Muscle of arm (tissue), 12 donors: ENCODE measurements around the gene ESF1. TPM values are rescaled to one million over a fixed set of nuclear protein-coding genes. Genes with fewer than 3 reads are reported as not detected.
"Not testable (repeated sequence)": the region's sequence is repeated elsewhere in the genome, so short reads cannot be mapped to it uniquely, and the experiment has no call there.

Experiments used
- DNase-seq: peaks from one replicate; pipeline ENCODE4 v3.0.0-alpha.2; 2013
- polyA plus RNA-seq, 12 donors: library from polyadenylated mRNA; unstranded; fragments of 120-200 nt; gene quantifications; one replicate each; pipeline ENCODE4 v1.2.1, GENCODE V29; 2013; ENCODE audit not compliant: insufficient read length in 12 of 12

Gene ESF1
- polyA plus RNA-seq, 12 donors = 13.9 to 26.7 (median 18.3) TPM; not detected in 1

DNA sequence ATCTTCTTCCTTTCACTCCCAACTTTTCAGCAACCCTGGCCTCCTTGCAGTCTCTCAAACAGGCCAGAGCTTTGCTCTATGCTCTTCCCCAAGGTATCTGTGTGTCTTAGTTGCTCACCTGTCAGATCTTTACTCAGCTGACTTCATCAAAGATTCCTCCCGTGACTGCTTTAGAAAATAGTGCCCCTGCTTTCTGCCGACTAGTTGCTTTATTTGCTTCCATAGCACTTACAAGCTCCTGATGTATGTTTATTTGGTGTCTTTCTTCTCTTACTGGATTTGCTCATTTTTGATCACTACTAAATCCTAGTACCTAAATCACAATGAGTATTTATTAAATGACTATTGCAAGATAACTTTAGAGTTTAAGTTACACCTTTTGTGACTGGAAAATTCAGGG is 6.0 kb upstream of the ESF1 start:
- no peak for DNase-seq

GRCh38 chr20:13788167-13788834 is 3.6 kb upstream of the ESF1 start:
- DNase-seq = peak; percentile 38

- DNase-seq = no peak
Observed at GRCh38 chr20:13786143-13786828, 1.6 kb upstream of the ESF1 start.

DNA sequence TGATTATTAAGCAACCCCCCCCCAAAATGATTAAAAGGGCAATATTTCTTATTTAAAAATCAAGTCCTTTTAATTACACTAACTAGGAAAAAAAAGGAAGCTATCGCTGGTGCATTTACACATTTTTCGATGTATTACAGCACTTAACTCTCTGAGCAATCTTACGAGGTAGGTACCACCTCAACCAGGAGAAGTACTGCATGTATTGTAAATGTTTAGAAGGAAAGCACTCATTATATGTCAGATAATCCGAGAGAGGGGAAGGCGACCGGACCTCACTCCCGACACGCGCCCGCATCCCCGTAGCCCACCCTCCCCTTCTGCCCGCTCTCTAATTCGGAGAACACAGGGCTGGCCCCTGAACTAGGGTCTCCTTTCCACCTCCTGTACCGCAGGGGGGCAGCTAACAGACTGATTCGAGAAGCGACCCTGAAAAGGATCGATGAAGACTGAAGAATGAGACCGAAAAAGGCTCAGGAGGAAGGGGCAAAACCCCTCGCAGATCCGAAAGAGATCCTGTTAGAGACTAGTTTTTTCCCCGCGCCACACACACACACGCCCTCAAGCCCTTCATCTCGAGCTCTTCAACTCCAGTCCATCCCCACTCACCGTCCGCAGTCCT is 337 bp downstream of the ESF1 start:
- DNase-seq = no peak

DNA sequence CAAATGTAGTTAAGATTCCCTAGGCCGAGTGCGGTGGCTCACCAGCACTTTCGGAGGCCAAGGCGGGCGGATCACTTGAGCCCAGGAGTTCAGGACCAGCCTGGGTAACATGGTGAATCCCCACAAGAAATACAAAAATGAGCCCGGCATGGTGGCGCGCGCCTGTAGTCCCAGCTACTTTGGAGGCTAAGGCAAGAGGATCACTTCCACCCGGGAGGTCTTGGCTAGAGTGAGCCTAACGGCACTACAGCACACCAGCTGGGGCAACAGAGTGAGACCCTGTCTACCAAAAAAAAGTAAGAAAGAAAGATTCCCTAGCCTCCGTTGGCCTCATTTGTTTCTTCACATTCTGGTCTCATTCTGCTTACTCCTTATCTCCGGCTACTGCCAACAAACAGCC is 1.2 kb downstream of the ESF1 start:
- no peak for DNase-seq

DNA sequence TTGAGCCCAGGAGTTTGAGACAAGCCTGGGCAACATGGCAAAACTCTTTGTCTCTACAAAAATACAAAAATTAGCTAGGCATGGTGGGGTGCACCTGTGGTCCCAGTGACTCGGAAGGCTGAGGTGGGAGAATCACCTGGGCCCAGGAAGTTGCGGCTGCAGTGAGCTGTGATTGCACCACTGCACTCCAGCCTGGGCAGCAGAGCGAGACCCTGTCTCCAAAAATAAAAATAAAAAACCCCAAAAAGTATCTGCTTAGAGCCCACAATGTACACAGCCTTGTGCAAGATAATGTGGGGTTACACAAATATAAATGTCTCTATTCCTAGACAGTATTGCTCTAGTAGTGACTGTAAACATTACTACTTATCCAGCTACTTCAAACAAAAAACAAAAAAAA is 5.9 kb downstream of the ESF1 start:
- no peak for DNase-seq

- DNase-seq = no peak
Observed at GRCh38 chr20:13777171-13777601, 7.5 kb downstream of the ESF1 start.

DNA sequence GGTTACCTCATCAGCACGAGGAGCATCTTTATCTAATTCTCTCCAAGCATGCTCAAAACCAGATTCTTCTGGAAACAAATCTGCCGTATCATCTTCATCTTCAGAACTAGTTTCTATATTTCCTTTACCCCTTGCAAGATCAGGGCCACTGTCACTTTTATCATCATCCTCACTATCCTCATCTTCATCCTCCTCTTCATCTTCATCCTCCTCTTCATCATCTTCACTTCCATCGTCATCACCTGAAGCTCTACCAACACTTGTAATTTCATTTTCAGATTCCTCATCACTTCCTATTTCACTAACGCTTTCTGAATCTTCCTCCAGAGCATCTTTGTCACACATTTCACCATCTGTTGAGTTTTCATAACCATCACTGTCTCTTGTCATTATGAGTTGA is 8.9 kb downstream of the ESF1 start:
- no peak for DNase-seq

DNA sequence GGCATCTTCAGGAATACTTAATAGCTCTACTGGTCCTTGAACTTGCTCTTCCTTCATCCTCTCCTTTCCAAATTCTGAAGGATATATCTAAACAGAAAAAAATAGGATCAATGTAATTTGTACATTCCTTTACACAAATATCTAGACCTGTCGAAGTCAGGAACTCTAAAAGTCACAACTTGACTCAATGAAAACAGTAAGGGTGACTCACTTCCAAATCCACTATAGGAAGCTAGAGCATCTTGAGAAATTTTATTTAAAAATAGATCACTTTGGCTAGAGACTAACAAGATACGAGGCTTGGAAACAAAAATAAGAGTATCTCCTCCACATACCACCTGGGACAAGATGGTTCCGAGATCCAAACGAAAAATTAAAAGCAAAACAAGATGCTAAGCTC is 12.2 kb downstream of the ESF1 start:
- no peak for DNase-seq

GRCh38 chr20:13771853-13772453 is 12.8 kb downstream of the ESF1 start:
- DNase-seq = no peak

DNA sequence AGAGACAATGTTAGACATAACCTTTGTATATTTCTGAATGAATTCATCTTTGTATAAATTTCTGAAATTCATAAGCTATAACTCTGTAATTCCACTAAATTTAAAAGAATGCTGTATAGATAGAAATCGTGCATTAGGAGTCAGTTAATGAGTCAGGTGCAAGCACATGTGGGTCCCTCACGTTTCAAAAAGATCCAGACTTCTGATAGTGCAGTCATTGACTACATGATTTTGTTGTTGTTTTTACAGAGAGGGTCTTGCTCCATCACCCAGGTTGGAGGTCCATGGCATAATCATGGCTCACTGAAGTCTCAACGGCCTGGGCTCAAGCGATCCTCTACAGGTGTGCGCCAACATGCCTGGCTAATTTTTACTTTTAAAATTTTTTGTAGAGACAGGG is 14.6 kb downstream of the ESF1 start:
- DNase-seq = no peak

- no peak for DNase-seq
Observed at GRCh38 chr20:13765868-13766416, 18.8 kb downstream of the ESF1 start.

DNA sequence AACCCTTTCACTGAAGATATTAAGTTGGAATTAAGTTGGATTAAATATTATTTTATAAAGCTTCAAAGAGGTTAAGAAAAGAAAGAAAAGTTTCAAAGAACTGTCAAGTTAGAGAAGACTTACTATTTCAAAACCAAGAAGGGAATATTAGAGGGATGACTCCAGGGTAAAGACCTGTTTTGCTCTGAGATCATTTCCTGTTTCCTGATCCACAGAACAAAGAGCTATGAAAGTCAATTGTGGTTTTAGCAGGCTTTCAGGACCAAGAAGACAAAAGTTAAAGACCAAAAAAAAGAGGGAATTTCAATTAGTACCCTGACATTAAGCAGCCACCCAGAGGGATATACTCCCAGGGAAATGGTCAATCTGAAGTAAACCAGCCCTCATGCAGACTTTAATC is 19.4 kb downstream of the ESF1 start:
- DNase-seq = no peak

DNA sequence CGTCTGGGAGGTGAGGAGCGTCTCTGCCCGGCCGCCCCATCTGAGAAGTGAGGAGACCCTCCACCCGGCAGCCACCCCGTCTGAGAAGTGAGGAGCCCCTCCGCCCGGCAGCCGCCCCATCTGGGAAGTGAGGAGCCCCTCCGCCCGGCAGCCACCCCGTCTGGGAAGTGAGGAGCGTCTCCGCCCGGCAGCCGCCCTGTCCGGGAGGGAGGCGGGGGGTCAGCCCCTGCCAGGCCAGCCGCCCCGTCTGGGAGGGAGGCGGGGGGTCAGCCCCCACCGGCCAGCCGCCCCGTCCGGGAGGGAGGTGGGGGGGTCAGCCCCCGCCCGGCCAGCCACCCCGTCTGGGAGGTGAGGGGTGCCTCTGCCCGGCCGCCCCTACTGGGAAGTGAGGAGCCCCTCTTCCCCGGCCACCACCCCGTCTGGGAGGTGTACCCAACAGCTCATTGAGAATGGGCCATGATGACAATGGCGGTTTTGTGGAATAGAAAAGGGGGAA is 24.2 kb downstream of the ESF1 start:
- not testable (repeated sequence) for DNase-seq

GRCh38 chr20:13758884-13759283 is 25.8 kb downstream of the ESF1 start:
- DNase-seq = no peak

DNA sequence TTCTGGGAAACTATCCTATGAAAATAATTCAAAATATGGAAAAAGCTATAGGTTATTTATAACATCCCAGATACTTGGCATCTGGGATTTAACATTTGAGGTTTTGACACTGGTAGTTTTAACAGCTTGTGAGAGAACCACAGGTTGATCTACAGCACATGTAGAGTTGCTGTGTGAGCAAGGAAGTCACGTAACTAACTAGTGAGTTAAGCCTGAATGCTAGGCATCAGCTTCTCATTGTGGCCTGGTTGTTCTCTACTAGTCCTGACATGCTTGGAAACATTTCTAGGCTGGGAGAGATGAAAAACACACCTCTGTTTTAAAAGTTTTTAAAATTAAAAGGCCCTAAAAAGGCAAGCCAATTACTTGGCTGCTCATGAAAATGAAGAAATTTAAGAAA is 28.2 kb downstream of the ESF1 start:
- no peak for DNase-seq

DNA sequence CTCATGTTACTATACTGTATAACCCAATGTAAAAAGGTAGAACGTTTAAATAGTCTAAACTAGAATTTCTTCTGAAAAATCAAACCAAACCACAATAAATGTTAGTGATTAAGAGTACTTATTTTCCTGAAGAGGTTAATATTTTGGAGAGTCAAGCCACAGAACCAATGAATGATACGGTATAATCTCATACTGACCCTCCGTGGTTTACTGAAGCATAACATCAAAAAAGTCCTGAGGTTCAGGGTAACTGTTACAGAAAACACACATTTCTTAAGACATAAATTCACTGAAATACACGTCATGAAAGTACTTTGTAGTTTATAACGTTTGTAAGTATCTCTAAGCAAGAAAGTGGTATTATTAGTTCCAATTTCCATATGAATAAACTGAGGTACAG is 28.9 kb downstream of the ESF1 start:
- no peak for DNase-seq

- DNase-seq = no peak
Observed at GRCh38 chr20:13753436-13754036, 31.2 kb downstream of the ESF1 start.

DNA sequence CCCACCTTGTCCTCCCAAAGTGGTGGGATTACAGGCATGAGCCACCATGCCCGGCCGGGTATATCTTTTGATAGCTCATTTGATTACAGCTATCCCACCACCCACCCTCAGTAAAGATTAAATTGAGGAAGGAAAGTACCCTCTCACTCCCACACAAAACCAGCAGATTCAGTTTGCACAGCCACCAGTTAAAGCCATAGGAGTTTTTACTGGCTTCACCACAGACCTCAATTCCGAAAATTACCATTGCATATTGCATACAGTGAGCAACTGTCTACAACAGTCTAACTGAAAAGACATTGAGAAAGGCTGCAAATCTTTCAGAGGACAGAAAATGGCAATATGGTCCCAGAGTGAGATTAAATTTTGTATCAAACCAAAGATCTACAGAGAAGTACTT is 34.9 kb downstream of the ESF1 start:
- DNase-seq = no peak

DNA sequence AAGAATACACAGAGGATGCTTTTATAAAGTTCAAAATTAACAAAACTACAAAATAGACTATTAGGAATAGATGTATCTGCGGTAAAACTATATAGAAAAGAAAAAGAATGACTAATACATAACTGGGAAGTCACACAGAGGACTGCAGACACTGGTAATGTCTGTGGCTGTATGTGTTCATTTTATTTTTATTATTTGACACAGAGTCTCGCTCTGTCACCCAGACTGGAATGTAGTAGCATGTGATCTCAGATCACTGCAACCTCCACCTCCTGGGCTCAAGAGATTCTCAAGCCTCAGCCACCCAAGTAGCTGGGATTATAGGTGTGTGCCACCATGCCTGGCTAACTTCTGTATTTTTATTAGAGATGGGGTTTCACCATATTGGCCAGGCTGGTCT is 38.9 kb downstream of the ESF1 start:
- DNase-seq = no peak

- no peak for DNase-seq
Observed at GRCh38 chr20:13744352-13744751, 40.4 kb downstream of the ESF1 start.

DNA sequence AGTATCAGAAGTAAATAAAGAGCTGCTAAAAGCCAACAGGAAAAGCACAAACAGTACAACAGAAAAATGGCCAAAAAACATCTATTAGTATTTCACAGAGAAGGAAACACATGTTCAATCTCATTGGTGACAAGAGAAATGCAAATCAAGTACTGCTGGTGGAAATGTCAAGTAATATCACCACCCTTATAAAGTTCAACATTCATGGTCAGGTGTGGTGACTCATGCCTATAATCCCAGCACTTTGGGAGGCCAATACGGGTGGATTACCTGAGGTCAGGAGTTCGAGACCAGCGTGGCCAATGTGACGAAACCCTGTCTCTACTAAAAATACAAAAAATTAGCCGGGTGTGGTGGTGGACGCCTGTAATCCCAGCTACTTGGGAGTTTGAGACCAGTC is 42.8 kb downstream of the ESF1 start:
- no peak for DNase-seq
